SH-SY5Y (cell line): ENCODE data around the gene PRRX2.

Source experiments
- GATA2 ChIP-seq: IDR thresholded peaks from 2 replicates; pipeline ENCODE4 v1.6.1; 2011; ENCODE audit warnings: mild to moderate bottlenecking, low read depth, low read length
- GATA3 ChIP-seq: IDR thresholded peaks from 2 replicates; pipeline ENCODE4 v1.6.1; 2011; ENCODE audit warnings: low read depth, mild to moderate bottlenecking, low read length, moderate library complexity

DNA sequence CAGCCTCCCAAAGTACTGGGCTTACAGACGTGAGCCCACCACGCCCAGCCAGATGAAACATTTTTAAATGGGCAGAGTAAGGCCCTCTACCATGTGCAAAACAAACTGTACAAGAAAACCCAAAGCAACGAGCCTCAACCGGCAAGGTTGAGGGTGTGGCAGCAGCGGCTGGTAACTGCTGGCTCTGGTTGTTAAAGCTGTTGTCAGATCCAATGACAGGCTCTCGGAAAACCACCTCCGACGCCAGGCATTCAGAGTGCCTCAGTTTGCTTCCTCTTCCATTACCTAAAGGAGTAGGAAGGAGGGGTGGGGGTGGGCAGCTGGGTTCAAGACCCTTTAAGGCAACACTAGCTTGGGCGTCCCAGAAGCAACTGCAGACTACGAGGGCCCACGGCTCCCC, 21.1 kb upstream of the PRRX2 start:
- TF ChIP-seq GATA2 (no peak), GATA3 (no peak)
